Measurements from ENCODE around the gene SEMA5A.

DNA sequence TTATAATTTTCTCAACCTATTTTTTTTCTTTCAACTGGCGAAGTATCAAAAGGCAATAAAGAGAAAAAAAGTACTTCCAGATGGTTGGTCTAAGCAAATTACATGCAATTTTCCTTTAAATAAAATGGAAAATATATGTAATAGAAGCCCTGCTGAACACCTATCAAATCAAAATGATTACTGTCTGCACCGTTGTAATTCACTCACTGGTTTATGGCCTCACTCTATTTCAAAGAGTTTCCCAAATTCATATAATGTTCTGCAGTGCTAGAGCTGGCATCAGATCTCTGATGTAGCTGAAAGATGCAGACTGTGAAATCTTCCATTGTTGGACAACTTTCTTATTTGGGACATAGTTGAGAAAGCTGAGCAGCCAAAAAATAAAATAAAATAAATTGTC lies 130.3 kb downstream of the SEMA5A start:
- TF ChIP-seq CTCF (CRISPR knock-in tag; IDR thresholded peaks at IDR 0.05) (no peak), NFYC (CRISPR knock-in tag; IDR thresholded peaks at IDR 0.05) (no peak), NBN (conservative IDR thresholded peaks at IDR 0.05) (no peak), ZNF18 (CRISPR knock-in tag; IDR thresholded peaks at IDR 0.05; ENCODE audit: insufficient replicate concordance) (no peak), ZNF468 (CRISPR knock-in tag; IDR thresholded peaks at IDR 0.05) (no peak), KAT8 (CRISPR knock-in tag; IDR thresholded peaks at IDR 0.05) (no peak), ZNF136 (CRISPR knock-in tag; IDR thresholded peaks at IDR 0.05; ENCODE audit: low read depth) (no peak)
- TF ChIP-seq, protein P1, sequence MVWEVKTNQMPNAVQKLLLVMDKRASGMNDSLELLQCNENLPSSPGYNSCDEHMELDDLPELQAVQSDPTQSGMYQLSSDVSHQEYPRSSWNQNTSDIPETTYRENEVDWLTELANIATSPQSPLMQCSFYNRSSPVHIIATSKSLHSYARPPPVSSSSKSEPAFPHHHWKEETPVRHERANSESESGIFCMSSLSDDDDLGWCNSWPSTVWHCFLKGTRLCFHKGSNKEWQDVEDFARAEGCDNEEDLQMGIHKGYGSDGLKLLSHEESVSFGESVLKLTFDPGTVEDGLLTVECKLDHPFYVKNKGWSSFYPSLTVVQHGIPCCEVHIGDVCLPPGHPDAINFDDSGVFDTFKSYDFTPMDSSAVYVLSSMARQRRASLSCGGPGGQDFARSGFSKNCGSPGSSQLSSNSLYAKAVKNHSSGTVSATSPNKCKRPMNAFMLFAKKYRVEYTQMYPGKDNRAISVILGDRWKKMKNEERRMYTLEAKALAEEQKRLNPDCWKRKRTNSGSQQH (CRISPR knock-in tag; IDR thresholded peaks at IDR 0.05; ENCODE audit: low read depth), result no peak
